GM19395 (cell line): ENCODE data around the gene ROBO3.

Source experiments
- ATAC-seq: cut with Tn5 transposase; IDR thresholded peaks from one replicate; pipeline ENCODE4 v1.9.1; 2021; ENCODE audit warnings: mild to moderate bottlenecking, moderate library complexity; ENCODE audit not compliant: unreplicated experiment

The ROBO3 gene

GRCh38 chr11:124891373-124891861 is 26.2 kb downstream of the ROBO3 start:
- no peak for ATAC-seq

GRCh38 chr11:124892146-124892545 is 26.9 kb downstream of the ROBO3 start:
- no peak for ATAC-seq

- ATAC-seq = no peak
Observed at GRCh38 chr11:124892750-124893454, 27.7 kb downstream of the ROBO3 start.

- no peak for ATAC-seq
Observed at GRCh38 chr11:124893781-124894401, 28.7 kb downstream of the ROBO3 start.

- no peak for ATAC-seq
Observed at GRCh38 chr11:124894606-124895430, 29.6 kb downstream of the ROBO3 start.

GRCh38 chr11:124895471-124895971 is 30.3 kb downstream of the ROBO3 start:
- ATAC-seq = no peak

- no peak for ATAC-seq
Observed at GRCh38 chr11:124896071-124896750, 31.0 kb downstream of the ROBO3 start.

- ATAC-seq = no peak
Observed at GRCh38 chr11:124896821-124897391, 31.7 kb downstream of the ROBO3 start.

- no peak for ATAC-seq
Observed at GRCh38 chr11:124897674-124898262, 32.5 kb downstream of the ROBO3 start, which contains the start of gene ROBO4. Gene ROBO4 (minus strand): TSS chr11:124897865. CDS start chr11:124897795, 70 bp downstream.

GRCh38 chr11:124898263-124898680 is 33.0 kb downstream of the ROBO3 start:
- ATAC-seq = no peak

GRCh38 chr11:124898711-124899110 is 33.5 kb downstream of the ROBO3 start:
- ATAC-seq = no peak

GRCh38 chr11:124899383-124900145 is 34.3 kb downstream of the ROBO3 start:
- no peak for ATAC-seq

GRCh38 chr11:124900464-124900863 is 35.2 kb downstream of the ROBO3 start:
- ATAC-seq = no peak

- no peak for ATAC-seq
Observed at GRCh38 chr11:124902616-124903015, 37.4 kb downstream of the ROBO3 start.

- ATAC-seq = no peak
Observed at GRCh38 chr11:124915541-124916369, 50.5 kb downstream of the ROBO3 start.

- ATAC-seq = no peak
Observed at GRCh38 chr11:124916370-124916710, 51.1 kb downstream of the ROBO3 start.

- no peak for ATAC-seq
Observed at GRCh38 chr11:124917115-124917637, 51.9 kb downstream of the ROBO3 start.

GRCh38 chr11:124918950-124919349 is 53.7 kb downstream of the ROBO3 start, which contains the start of gene HEPN1:
Gene HEPN1 (plus strand): TSS chr11:124919250.
- ATAC-seq = no peak
